Vagina (tissue), 2 donors: ENCODE results near the gene RERG.

Experiments
- POLR2A ChIP-seq, 2 donors: fragments of 450-650 bp; IDR thresholded peaks; one replicate each; pipeline ENCODE4 v1.6.1; 2017; ENCODE audit warnings: antibody characterized with exemption in 2 of 2, mild to moderate bottlenecking in 2 of 2, moderate library complexity in 2 of 2
- TF ChIP-seq, protein P1 (sequence below), 3 experiments: fragments of 450-650 bp in 2 of 3; fragments of 200-600 bp in 1 of 3; sonication (generic) in 1 of 3; IDR thresholded peaks; one replicate each; pipeline ENCODE4 v1.5.1; 2017 to 2019; ENCODE audit warnings: antibody characterized with exemption in 3 of 3, mild to moderate bottlenecking in 2 of 3, moderate library complexity in 2 of 3

- TF ChIP-seq, protein P1, sequence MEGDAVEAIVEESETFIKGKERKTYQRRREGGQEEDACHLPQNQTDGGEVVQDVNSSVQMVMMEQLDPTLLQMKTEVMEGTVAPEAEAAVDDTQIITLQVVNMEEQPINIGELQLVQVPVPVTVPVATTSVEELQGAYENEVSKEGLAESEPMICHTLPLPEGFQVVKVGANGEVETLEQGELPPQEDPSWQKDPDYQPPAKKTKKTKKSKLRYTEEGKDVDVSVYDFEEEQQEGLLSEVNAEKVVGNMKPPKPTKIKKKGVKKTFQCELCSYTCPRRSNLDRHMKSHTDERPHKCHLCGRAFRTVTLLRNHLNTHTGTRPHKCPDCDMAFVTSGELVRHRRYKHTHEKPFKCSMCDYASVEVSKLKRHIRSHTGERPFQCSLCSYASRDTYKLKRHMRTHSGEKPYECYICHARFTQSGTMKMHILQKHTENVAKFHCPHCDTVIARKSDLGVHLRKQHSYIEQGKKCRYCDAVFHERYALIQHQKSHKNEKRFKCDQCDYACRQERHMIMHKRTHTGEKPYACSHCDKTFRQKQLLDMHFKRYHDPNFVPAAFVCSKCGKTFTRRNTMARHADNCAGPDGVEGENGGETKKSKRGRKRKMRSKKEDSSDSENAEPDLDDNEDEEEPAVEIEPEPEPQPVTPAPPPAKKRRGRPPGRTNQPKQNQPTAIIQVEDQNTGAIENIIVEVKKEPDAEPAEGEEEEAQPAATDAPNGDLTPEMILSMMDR (IDR thresholded peaks at IDR 0.05), result no peak
- no peak for TF ChIP-seq POLR2A (IDR thresholded peaks at IDR 0.05)
Observed at GRCh38 chr12:15201056-15201455, 20.2 kb downstream of the RERG start.
